GM18858 (cell line): Measurements from ENCODE around the gene ATP6V0A4.
"Not testable (repeated sequence)": the region's sequence is repeated elsewhere in the genome, so short reads cannot be mapped to it uniquely, and the experiment has no call there.

ENCODE experiments used
- ATAC-seq: cut with Tn5 transposase; IDR thresholded peaks from one replicate; pipeline ENCODE4 v1.9.1; 2021; ENCODE audit not compliant: unreplicated experiment

The ATP6V0A4 gene

DNA sequence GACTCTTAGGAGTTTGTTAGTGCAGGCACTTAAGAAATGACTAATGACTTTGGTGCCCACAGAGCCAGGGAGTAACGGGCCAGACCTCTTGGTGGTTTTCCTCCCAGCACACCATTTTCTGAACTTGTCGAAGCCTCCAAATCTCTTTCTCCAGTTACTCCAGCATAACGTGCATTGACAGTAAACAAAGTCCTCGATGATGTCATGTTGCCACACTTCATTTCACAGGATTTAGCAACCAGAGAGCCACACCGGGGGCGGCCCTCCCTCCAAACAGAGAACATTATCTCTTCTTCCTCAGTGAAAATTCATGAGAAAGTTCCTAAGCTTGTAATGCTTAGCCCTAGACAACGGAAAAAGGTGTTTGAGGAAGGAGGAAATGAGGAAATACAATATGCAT, 92.8 kb downstream of the ATP6V0A4 start:
- no peak for ATAC-seq

DNA sequence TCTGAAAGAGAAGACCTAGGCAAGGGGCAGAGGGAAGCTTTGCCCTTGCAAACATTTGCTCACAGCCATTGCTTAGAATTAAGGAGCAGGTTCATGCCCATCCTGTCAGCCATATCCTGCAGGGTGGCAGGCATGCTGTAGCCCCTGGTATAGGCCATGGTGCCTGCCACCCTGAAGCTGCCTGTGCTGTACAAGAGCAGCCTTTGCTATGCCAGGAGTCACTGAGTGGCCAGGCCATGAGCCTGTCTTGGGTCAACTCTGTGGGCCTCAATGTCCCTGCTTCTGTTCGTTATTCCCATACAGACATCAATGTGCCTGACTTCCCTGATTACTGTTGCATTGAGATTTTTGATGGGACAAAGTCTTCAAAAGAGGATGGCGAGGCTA, 96.5 kb downstream of the ATP6V0A4 start:
- no peak for ATAC-seq

DNA sequence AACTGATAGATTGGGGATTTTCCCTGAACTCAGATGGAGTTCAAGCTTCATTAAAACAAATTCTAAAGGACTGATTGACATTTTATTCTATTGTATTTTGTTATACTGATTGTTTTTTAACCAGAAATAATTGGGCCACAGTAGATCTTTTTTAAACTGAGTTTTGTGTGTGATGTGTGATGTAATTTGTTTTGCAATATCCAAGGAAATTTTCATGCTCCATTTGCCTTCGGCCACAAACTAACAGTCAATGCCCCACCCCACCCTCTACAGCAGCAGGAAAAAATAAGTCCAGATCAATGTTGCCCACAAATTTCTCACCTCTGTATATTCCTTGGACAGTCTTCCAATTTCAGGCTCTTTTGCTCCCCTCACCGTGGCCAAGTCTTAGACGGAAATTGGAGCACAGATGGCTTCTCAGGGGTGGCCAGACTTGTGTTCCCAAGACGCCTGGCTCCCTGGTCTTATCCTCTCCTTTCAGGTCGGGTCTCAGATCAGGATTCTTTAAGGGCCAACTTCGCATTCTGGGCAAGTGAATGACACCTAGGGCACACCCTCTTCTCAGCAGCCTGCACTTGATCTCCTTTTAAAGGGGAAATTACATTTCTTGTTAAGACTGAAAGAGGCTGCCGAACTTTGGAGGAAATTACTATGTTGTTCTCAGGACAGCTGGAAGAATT, 97.0 kb downstream of the ATP6V0A4 start, which contains the start of gene SVOPL:
SVOPL (minus strand) TSS at position 506 of the 680 bp plus-strand sequence. CDS start 22,317 bp downstream, outside the sequence.
- no peak for ATAC-seq

DNA sequence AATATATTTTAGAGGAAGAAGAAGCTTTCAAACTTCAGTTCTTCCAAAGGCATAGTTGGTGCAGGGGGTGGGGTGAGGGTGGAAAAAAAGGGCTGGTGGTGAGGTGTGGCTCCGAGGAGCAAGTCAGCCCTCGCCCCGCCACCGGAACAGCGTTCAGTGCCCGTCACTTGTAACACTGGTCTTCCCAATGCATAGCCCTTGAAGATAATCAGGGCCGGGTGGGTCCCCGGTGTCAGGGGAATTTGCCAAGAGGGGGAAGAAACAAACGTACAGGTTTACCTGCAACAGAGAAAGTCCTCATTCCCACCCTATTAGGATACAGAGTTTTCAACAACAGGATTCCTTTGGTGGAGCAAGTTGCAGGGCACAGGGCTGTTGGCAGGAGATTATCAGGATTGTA, 98.3 kb downstream of the ATP6V0A4 start:
- ATAC-seq = no peak

DNA sequence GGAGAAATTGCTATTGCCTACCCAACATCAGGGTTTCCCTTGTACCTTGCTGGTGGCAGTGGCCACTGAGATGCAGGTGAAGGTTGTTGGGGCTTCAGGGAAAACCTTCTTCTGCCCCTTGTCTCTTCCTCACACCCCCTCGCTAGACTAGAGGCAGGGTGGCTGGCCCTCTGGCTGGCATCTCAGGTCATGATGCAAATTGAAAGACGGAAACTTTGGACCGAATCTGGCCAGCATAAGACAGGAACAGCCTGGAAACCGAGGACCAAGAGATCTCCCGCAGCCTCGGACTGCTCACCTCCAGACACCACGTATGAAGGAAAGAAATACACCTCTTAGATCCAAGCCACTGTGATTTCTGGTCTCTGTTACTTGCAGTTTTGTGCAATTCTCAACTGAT, 99.7 kb downstream of the ATP6V0A4 start:
- ATAC-seq = no peak

DNA sequence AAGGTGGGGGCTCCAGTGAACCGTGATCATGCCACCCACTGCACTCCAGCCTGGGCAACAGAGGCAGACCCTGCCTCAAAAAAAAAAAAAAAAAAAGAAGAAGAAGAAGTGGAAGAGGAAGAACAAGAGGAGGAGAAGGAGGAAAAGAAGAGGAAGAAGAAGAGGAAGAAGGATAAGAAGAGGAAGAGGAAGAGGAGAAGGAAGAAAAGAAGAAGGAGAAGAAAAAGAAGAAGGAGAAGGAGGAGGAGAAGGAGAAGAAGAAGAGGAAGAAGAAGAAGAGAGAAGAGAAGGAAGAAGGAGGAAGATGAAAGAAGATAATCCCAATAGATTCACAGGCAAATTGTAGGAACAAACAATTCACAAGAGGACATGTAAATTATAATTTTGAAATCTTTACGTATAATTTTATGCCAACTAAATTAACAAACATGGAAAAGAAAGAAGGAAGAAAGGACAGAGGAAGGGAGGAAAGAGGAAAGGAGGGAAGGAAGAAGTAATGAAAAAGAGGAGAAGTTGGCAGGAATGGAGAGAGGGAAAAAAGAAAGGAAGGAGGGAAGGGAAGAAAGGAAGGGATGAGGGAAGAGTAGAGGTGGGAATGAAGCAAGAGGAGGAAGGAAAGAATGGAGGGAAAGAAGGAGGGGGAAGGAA, 100.3 kb downstream of the ATP6V0A4 start:
- no peak for ATAC-seq

DNA sequence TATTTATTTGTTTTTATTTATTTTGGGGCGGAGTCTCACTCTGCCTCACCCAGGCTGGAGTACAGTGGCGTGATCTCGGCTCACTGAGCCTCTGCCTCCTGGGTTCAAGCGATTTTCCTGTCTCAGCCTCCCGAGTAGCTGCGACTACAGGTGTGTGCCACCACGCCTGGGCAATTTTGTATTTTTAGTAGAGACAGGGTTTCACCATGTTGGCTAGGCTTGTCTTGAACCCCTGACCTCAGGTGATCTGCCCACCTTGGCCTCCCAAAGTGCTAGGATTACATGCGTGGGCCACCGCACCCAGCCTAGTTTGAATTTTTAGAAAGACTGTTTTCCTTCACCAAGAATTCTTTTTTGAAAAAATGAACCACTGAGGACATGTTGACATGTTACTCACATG, 102.2 kb downstream of the ATP6V0A4 start:
- ATAC-seq = not testable (repeated sequence)

DNA sequence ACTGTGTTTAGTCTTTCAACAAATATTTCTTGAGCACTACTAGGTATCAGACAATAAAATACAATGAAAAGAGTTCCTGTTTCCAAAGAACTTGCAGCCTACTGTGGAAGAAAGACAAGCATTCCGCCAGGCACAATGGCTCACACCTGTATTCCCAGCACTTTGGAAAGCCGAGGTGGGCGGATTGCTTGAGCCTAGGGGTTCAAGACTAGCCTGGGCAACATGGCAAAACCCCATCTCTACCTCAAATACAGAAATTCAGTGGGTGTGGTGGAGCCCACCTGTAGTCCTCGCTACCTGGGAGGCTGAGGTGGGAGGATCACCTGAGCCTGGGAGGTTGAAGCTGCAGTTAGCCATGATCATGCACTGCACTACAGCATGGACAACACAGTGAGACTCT, 102.9 kb downstream of the ATP6V0A4 start:
- no peak for ATAC-seq

DNA sequence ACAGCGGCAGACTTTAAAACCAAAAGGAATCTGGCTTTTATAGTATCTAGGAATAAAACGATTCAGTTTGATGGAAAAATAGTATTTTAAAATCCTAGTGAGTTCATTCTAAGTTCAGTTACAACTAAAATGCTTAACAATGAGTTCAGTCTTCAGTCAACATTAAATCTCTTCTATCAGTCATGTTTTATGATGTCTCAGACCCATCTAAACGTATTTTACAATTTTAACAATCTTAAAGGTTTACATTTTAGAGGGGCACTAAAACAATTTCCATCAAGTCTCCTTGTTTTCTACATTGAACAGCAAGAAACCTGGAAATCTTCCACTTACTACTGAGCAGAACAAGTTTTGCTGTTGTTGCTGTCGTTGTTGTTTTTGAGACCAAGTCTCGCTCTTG, 106.8 kb downstream of the ATP6V0A4 start:
- ATAC-seq = no peak

DNA sequence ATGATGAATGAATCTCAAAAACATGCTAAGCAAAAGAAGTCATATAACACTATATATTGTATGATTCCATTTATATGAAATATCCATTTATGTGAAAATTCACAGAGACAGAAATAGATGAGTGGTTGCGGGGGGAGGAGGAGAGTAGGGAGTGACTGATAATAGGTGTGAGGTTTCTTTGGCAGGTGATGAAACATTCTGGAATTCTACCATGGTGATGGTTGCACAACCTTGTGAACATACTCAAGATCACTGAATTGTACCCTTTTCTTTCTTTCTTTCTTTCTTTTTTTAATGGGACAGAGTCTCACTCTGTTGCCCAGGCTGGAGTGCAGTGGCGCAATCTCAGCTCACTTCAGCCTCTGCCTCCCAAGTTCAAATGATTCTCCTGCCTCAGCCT, 107.5 kb downstream of the ATP6V0A4 start:
- ATAC-seq = no peak

DNA sequence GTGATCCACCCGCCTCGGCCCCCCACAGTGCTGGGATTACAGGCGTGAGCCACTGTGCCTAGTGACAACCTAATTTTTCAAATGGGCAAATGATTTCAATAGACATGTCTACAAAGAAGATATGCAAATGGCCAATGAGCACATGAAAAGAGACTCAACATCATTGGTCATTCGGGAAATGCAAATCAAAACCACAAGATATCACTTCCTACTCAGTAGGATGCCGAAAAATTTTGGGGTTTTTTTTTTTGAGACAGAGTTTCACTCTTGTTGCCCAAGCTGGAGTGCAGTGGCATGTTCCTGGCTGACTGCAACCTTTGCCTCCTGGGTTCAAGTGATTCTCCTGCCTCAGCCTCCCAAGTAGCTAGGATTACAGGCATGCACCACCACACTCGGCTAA, 110.0 kb downstream of the ATP6V0A4 start:
- ATAC-seq = not testable (repeated sequence)

DNA sequence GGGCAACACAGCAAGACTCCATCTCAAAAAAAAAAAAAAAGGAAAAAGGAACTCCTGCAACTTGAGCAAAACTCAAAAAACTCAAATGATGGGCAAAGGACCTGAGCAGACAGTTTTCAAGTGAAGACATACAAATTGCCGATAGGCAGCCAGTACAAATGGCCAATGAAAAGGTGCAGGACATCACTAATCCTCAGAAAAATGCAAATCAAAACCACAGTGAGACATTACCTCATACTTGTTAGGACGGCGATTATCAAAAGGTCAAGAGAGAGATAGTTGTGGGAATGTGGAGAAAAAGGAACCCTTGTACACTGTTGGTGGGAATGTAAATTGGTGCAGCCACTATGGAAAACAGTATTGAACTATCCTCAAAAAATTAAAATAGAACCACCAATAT, 113.7 kb downstream of the ATP6V0A4 start:
- no peak for ATAC-seq

DNA sequence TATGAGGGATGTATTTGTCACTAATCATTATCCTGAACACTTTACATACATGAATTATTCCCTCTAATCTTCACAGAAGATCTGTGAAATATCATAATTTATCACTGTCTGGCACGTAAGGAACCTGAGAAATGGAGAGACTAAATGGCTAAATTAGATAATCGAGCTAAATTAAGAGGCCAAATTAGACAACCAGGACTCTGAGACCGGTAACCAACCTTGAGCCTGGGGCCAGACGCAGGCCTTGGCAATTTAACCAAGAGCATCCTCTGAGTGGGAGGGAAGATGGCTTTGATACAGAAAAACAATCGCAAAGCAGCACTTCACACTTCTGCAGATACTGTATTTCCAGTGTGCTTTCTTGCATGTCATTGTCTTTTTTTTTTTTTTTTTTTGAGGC, 118.2 kb downstream of the ATP6V0A4 start:
- no peak for ATAC-seq

DNA sequence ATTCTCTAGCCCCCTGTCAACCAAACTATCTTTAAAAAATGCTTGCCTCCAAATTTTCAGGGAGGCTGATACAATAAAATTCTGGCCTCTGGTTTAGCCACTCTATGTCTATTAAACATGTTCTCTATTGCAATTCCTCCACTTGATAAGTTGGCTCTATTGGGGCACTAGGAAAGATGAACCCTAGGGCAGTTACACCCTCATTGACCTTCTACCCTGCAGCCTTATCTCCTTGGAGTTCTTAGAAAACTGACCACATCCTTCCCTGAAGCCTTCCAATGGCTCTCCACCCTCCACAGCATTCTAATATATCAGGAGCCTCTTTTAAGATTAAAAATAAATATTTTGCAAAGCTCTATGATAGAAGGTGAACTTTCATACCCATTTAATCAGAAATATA, 127.4 kb downstream of the ATP6V0A4 start:
- no peak for ATAC-seq

DNA sequence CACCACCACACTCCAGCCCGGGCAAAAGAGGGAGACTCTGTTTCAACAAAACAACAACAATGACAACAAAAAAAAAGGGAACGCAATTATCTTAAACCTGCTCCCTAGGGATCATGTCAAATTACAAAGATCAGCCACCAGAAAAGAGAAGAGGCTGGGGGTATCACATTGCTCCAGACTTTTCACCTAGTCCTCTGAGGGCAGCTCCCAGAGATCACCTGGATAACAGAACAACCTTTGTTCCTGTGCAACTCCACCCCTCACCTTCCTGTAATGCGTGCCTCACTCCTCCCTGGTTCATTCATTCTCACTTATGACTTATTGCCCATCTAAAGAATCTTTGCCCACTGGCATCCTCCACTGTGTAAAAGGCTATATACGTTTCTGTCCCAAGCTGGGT, 128.6 kb downstream of the ATP6V0A4 start:
- no peak for ATAC-seq

DNA sequence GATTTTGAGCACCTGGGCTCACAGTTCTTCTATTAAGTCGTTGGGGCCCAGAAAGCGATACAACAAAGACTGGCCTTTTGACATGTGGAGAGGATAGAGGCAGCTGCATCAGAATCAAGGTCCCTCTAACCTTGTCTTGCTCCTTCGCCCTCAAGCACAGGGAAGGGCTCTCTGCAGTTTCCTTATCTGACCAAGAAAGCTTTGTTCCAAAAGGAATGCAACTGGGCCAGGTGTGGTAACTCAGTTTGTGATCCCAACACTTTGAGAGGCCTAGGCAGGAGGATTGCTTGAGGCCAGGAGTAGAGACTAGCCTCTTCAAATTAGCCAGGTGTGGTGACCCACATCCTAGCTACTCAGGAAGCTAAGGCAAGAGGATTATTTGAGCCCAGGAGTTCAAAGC, 129.1 kb downstream of the ATP6V0A4 start:
- ATAC-seq = no peak

DNA sequence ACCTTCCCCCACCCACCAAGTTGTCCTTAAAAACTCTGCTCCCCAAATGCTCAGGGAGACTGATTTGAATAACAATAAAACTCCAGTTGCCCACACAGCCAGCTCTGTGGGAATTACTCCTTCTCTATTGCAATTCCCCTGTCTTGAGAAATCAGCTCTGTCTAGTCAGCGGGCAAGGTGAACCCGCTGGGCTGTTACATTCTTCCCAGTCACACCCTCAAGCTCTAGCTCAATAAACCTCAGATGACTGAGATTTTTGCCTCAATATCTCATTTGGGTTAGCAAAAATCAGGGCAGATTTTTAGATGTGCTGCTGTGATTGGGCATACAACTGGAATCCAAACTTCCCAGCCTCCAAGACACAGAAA, 129.8 kb downstream of the ATP6V0A4 start:
- no peak for ATAC-seq

DNA sequence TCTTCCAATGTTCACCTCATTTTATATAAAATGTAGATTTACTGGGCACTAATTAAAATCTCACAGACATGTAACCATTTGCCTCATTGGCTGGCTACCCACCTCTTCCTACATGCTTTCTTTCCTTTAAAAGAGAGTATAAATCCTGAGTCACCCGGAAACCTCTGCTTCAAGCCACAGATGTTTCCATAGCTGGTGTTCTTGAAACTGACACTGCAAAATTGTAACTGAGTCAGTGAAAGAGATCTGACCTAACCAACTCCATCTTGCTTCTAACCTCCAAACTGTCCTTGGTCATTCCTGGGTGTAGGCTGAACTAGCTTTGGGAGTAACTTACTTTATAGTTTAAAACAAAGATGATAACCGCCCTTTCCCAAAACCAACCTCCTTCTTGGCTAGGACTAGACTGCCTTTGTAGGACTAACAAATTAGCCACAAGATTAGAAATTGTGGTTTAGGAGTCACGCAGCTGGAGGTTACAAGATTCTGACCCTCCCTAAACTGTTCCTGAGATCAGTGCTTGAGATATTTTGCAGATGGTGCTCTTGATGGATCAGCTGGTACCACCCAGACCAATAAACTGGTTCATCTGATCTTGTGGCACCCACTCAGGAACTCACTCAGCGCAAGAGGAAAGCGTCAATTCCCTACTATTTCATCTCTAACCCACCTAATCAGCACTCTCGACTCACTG, 130.3 kb downstream of the ATP6V0A4 start:
- ATAC-seq = no peak

DNA sequence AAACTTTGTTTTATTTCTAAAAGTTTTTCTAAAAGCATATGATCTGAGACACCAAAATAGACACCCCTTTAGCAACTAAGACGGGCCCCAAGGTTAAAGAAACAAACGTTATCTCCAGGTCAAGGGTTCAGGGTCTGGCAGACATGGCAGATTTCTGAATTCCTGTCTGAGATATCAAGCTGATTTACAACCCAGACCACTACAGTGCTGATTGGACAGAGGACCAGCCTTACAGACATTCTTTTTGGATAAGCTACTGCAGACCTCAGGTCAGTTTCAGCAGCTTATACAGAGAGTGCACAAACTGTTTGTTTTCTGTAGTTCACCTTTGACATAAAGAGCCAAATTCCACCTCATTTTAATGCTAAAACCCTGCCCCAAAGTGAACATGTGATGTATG, 131.6 kb downstream of the ATP6V0A4 start:
- no peak for ATAC-seq

DNA sequence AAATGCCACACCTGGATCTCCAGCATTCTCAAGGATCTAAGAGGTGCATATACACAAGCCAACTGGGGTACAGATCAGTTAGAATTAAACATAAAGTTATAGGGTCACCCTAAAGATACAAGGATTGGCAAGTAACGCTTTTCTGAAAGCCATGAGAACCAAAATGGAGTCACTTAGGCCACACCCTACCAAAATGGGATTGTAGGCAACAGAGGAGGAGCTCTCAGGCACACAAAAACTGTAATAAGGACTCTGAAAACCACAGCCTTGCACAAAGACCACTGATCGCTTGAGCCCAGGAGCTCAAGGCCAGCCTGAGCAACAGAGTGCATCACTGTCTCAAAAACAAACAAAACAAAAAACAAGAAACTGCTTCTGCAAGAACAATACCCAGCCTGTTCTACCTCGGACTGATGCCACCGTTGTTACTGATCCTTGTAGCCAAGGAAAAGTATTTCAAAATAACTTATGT, 132.3 kb downstream of the ATP6V0A4 start:
- no peak for ATAC-seq

DNA sequence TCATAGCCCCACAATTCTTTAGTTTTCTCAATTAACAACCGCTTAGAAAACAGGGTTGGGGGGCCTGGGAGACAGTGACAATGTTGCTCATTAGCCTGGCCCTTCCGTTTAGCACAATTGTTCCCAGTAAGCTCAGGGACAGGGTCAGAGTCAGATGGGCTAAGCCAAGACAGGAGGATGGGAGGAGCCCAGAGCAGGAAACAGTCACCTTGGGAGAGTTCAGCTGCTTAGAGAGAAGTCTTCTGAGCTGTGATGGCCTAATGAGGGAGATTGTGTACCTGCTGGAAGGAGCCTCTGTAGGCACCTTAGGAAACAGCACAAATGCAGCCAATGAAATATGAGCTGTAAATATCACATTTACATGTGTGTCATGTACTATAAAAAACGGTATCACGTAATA, 132.7 kb downstream of the ATP6V0A4 start:
- ATAC-seq = no peak
